Adrenal gland (tissue), 12 donors: ENCODE data around the gene PLAAT4. TPM values are rescaled to one million over a fixed set of nuclear protein-coding genes. Genes with fewer than 3 reads are reported as not detected.

Experiments used
- DNase-seq, 7 donors: peaks; one replicate each; pipeline ENCODE4 v3.0.0-alpha.2; 2019 to 2020
- H3K27ac ChIP-seq, 5 donors: fragments of 200-600 bp; sonication (generic) in 4 of 5; 1 replicate in 3 of 5; 2 replicates in 2 of 5; pipeline versions ENCODE4 v1.5.1 to v1.8.0; 2016 to 2020; ENCODE audit warnings: mild to moderate bottlenecking in 1 of 5
- H3K27me3 ChIP-seq: fragments of 200-600 bp; 2 replicates; pipeline ENCODE4 v1.8.0; 2021
- H3K36me3 ChIP-seq, 2 donors: fragments of 200-600 bp; replicated peaks in 1 of 2; 1 replicate in 1 of 2; 2 replicates in 1 of 2; pipeline versions ENCODE4 v1.5.1 to v1.8.0; 2018 to 2022
- H3K4me1 ChIP-seq, 2 donors: fragments of 200-600 bp; replicated peaks in 1 of 2; 1 replicate in 1 of 2; 2 replicates in 1 of 2; pipeline versions ENCODE4 v1.5.1 to v1.8.0; 2018 to 2021
- H3K4me3 ChIP-seq, 4 donors: fragments of 200-600 bp; sonication (generic) in 3 of 4; one replicate each; pipeline ENCODE4 v1.5.1; 2016 to 2018
- H3K9me3 ChIP-seq, 3 donors: fragments of 200-600 bp; sonication (generic) in 1 of 3; replicated peaks in 1 of 3; 1 replicate in 2 of 3; 2 replicates in 1 of 3; pipeline versions ENCODE4 v1.5.1 to v1.8.0; 2016 to 2021
- CTCF ChIP-seq, 6 experiments: fragments of 450-650 bp in 4 of 6; fragments of 200-600 bp in 2 of 6; sonication (generic) in 1 of 6; IDR thresholded peaks; 1 replicate in 5 of 6; 2 replicates in 1 of 6; pipeline versions ENCODE4 v1.5.1 to v1.8.0; 2016 to 2021; ENCODE audit warnings: antibody characterized with exemption in 6 of 6, mild to moderate bottlenecking in 2 of 6, moderate library complexity in 1 of 6
- POLR2A ChIP-seq, 2 donors: fragments of 450-650 bp; IDR thresholded peaks; one replicate each; pipeline ENCODE4 v1.6.1; 2017; ENCODE audit warnings: antibody characterized with exemption in 2 of 2, mild to moderate bottlenecking in 2 of 2, moderate library complexity in 1 of 2
- WGBS, 4 donors: extraction: QIAGEN DNeasy Blood & Tissue Kit in 2 of 4; methylation state at CpG; one replicate each; pipeline versions ENCODE4 v1.1.5 to v1.1.7; 2013 to 2017; 5-methylcytosine and 5-hydroxymethylcytosine counted together
- intact Hi-C, 2 donors: fragments of 100-400 bp; cut with DNase I; formaldehyde crosslinking; loops; one replicate each; pipeline versions ENCODE4 v1.14.1 to v1.15.0; 2022 to 2023
- polyA plus RNA-seq, 3 donors: library from polyadenylated mRNA; stranded (reverse); fragments of 200-250 nt in 2 of 3; fragments of 350-450 nt in 1 of 3; fragmentation: Illumina TruSeq in 1 of 3; extraction: RNeasy Lipid Tissue Mini Kit (QIAGEN cat#74804) in 1 of 3; gene quantifications; one replicate each; pipeline ENCODE4 v1.2.3, GENCODE V29; 2013 to 2014
- total RNA-seq, 9 donors: library from RNA; depleted of rRNA in 4 of 9; stranded (reverse); fragments of >200 nt in 4 of 9; fragments of 120-200 nt in 1 of 9; fragmentation: NEBNext Ultra II Directional in 1 of 9; extraction: Animal tissue kit (Norgen Biotek cat#: 25700) in 1 of 9; gene quantifications; one replicate each; pipeline versions ENCODE4 v1.1.0 to v1.2.4, GENCODE V29; 2013 to 2023
- donor health status: healthy with polysubstance abuse.
- donor health status: Bipolar disorder and iron deficiency.
- donor health status: DM: yes; HTN: yes; CAD: no.
- donor health status: DM: no; HTN: no; CAD: no.
- donor health status: DM: no; HTN: no; CAD: no.
- donor health status: DM: yes; HTN: yes; CAD: no.

PLAAT4 gene
- total and polyA plus RNA-seq, 12 donors: 3.7 to 49.5 (median 27.1) TPM

GRCh38 chr11:63554877-63555223 is 18.2 kb downstream of the PLAAT4 start:
- H3K4me3 ChIP-seq: no peak overlapping the region
- intact Hi-C loops: no loop called here
- DNase-seq: peak in 1 of 7 donors; percentile 7
- H3K36me3 ChIP-seq: no peaks in the 10 kb centered on the region
- no peaks in the 10 kb centered on the region for H3K4me1 ChIP-seq
- no peaks in the 10 kb centered on the region for H3K9me3 ChIP-seq
- H3K27ac ChIP-seq: no peak overlapping the region
- no peaks in the 10 kb centered on the region for H3K27me3 ChIP-seq
- no peak for TF ChIP-seq CTCF (IDR thresholded peaks at IDR 0.05)
- TF ChIP-seq POLR2A (IDR thresholded peaks at IDR 0.05): no peak
- 68 to 77% (median 73%) methylated on average over 4 of the region's 4 CpGs for WGBS, 4 donors

- DNase-seq: no peak
- H3K4me1 ChIP-seq: no peaks in the 10 kb centered on the region
- intact Hi-C loops: no loop called here
- H3K27me3 ChIP-seq: no peaks in the 10 kb centered on the region
- H3K27ac ChIP-seq: no peak overlapping the region
- no peak overlapping the region for H3K4me3 ChIP-seq
- TF ChIP-seq CTCF (IDR thresholded peaks at IDR 0.05): no peak
- no peak for TF ChIP-seq POLR2A (IDR thresholded peaks at IDR 0.05)
- WGBS, 4 donors: 69 to 84% (median 81%) methylated on average over 7 of the region's 7 CpGs
- no peaks in the 10 kb centered on the region for H3K36me3 ChIP-seq
- no peaks in the 10 kb centered on the region for H3K9me3 ChIP-seq
Measured at GRCh38 chr11:63556404-63557013, 19.9 kb downstream of the PLAAT4 start.

GRCh38 chr11:63557570-63557969 is 21.0 kb downstream of the PLAAT4 start:
- no peak for DNase-seq
- Histone ChIP-seq H3K36me3 (no peaks in the 10 kb centered on the region), H3K4me1 (no peaks in the 10 kb centered on the region), H3K27ac (no peak overlapping the region), H3K4me3 (no peak overlapping the region), H3K27me3 (no peaks in the 10 kb centered on the region), H3K9me3 (no peaks in the 10 kb centered on the region)
- intact Hi-C loops: no loop called here
- TF ChIP-seq POLR2A (IDR thresholded peaks at IDR 0.05) (no peak), CTCF (IDR thresholded peaks at IDR 0.05) (no peak)
- 73 to 83% (median 81%) methylated on average over 7 of the region's 7 CpGs for WGBS, 4 donors

GRCh38 chr11:63558459-63559157 is 22.0 kb downstream of the PLAAT4 start:
- DNase-seq: no peak
- no peak overlapping the region for H3K27ac ChIP-seq
- no peaks in the 10 kb centered on the region for H3K4me1 ChIP-seq
- no peaks in the 10 kb centered on the region for H3K36me3 ChIP-seq
- H3K9me3 ChIP-seq: no peaks in the 10 kb centered on the region
- WGBS, 4 donors: 84 to 95% (median 90%) methylated on average over 5 to 7 of the region's 7 CpGs
- no peak overlapping the region for H3K4me3 ChIP-seq
- intact Hi-C loops: no loop called here
- H3K27me3 ChIP-seq: no peaks in the 10 kb centered on the region
- no peak for TF ChIP-seq CTCF (IDR thresholded peaks at IDR 0.05)
- TF ChIP-seq POLR2A (IDR thresholded peaks at IDR 0.05): no peak
